ENCODE measurements around the gene ZNF439.
"Not testable (repeated sequence)": the region's sequence is repeated elsewhere in the genome, so short reads cannot be mapped to it uniquely, and the experiment has no call there.

ZNF439 gene

DNA sequence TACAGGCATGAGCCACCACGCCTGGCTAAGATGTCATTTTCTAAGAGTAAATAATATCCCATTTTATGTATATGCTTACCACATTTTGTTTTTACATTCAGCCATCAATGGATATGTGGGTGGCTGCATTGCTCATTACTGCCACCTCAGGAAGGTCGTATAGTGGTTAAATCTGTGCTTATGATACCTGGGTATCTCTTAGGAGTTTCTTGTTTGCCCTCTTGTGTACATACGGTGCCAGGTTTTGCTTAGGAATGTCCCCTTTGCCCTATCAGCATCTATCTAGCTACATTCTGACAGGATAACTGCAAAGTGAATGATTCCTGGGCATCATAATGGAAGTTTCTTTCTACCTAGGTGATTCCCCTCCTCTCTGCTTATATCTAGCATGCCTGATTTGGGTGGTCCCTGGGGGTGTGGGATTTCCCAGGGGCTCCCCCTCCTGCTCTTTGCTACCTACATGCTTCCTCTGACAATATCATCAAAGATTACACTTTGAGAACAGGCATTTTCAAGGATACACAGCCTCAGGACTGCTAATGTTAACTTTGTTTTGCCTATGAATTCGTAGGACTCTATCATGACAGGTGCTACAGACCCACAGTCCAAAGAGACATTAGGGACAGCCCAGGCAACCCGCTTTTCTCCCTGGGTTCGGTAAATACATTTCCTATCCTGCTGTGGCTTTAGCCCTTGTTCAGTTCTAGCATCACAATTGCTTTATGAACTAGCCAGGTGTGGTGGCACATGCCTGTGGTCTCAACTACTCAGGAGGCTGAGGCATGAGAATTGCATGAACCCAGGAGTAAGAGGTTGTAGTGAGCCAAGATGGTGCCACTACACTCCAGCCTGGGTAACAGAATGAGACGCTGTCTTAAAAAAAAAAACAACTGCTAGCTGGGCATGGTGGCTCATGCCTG lies 19.3 kb upstream of the ZNF439 start:
- Histone ChIP-seq H3K4me1 (ENCODE audit: low read length) (peaks cover 18% of the 10 kb centered on the region), H3K9me3 (ENCODE audit: insufficient read depth, low read length) (peaks cover 18% of the 10 kb centered on the region), H3K4me2 (ENCODE audit: low read length) (peak overlapping the region; percentile 42), H3K36me3 (replicated peaks; ENCODE audit: low read depth, low read length) (peaks cover 25% of the 10 kb centered on the region), H3K4me3 (ENCODE audit: low read length) (peak overlapping the region; percentile 15; the same call in 1 of the 2 replicates)
- TF ChIP-seq, protein P1, sequence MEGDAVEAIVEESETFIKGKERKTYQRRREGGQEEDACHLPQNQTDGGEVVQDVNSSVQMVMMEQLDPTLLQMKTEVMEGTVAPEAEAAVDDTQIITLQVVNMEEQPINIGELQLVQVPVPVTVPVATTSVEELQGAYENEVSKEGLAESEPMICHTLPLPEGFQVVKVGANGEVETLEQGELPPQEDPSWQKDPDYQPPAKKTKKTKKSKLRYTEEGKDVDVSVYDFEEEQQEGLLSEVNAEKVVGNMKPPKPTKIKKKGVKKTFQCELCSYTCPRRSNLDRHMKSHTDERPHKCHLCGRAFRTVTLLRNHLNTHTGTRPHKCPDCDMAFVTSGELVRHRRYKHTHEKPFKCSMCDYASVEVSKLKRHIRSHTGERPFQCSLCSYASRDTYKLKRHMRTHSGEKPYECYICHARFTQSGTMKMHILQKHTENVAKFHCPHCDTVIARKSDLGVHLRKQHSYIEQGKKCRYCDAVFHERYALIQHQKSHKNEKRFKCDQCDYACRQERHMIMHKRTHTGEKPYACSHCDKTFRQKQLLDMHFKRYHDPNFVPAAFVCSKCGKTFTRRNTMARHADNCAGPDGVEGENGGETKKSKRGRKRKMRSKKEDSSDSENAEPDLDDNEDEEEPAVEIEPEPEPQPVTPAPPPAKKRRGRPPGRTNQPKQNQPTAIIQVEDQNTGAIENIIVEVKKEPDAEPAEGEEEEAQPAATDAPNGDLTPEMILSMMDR (IDR thresholded peaks at IDR 0.05; ENCODE audit: low read depth, low read length) = peak; percentile 54
- H3K9ac ChIP-seq (ENCODE audit: low read length); H2AFZ ChIP-seq (ENCODE audit: low read depth, low read length); H3K27ac ChIP-seq (ENCODE audit: low read length); H4K20me1 ChIP-seq (ENCODE audit: insufficient read depth, low read length); H3K27me3 ChIP-seq (ENCODE audit: low read depth, low read length); H3K79me2 ChIP-seq (ENCODE audit: low read length): not testable (repeated sequence)

DNA sequence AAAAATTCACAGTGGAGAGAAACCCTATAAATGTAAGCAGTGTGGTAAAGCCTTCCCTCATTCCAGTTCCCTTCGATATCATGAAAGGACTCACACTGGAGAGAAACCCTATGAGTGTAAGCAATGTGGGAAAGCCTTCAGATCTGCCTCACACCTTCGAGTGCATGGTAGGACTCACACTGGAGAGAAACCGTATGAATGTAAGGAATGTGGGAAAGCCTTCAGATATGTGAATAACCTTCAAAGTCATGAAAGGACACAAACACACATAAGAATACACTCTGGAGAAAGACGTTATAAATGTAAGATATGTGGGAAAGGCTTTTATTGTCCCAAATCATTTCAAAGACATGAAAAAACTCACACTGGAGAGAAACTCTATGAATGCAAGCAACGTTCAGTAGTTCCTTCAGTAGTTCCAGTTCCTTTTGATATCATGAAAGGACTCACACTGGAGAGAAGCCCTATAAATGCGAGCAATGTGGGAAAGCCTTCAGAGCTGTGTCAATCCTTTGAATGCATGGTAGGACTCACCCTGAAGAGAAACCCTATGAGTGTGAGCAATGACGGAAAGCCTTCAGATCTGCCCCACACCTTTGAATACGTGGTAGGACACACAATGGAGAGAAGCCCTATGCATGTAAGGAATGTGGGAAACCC lies 16.1 kb upstream of the ZNF439 start:
- H3K9me3 ChIP-seq (ENCODE audit: insufficient read depth, low read length) = peaks cover 18% of the 10 kb centered on the region
- H3K4me3 ChIP-seq (ENCODE audit: low read length) = no peak overlapping the region
- no peaks in the 10 kb centered on the region for H3K79me2 ChIP-seq (ENCODE audit: low read length)
- no peak overlapping the region for H3K27ac ChIP-seq (ENCODE audit: low read length)
- TF ChIP-seq, protein P1 (IDR thresholded peaks at IDR 0.05; ENCODE audit: low read depth, low read length) = no peak
- no peak for TF ChIP-seq EZH2phosphoT487 (IDR thresholded peaks at IDR 0.05; ENCODE audit: low read depth)
- no peaks in the 10 kb centered on the region for H3K27me3 ChIP-seq (ENCODE audit: low read depth, low read length)
- H3K9ac ChIP-seq (ENCODE audit: low read length) = no peak overlapping the region
- H3K36me3 ChIP-seq (replicated peaks; ENCODE audit: low read depth, low read length) = peaks cover 25% of the 10 kb centered on the region
- H3K4me2 ChIP-seq (ENCODE audit: low read length) = no peak overlapping the region
- H3K4me1 ChIP-seq (ENCODE audit: low read length) = peaks cover 18% of the 10 kb centered on the region
- no peaks in the 10 kb centered on the region for H4K20me1 ChIP-seq (ENCODE audit: insufficient read depth, low read length)
- no peak overlapping the region for H2AFZ ChIP-seq (ENCODE audit: low read depth, low read length)

DNA sequence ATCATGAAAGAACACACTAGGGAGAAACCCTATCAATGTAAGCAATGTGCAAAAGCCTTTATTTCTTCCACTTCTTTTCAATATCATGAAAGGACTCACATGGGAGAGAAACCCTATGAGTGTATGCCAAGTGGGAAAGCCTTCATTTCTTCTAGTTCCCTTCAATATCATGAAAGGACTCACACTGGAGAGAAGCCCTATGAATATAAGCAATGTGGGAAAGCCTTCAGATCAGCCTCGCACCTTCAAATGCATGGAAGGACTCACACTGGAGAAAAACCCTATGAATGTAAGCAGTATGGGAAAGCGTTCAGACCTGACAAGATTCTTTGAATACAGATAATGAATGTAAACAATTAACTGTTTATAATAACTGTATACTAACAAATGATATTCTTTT lies 15.0 kb upstream of the ZNF439 start:
- H3K4me2 ChIP-seq (ENCODE audit: low read length) = no peak overlapping the region
- H3K27ac ChIP-seq (ENCODE audit: low read length) = no peak overlapping the region
- H3K4me1 ChIP-seq (ENCODE audit: low read length) = peaks cover 12% of the 10 kb centered on the region
- H3K27me3 ChIP-seq (ENCODE audit: low read depth, low read length) = no peaks in the 10 kb centered on the region
- no peak for TF ChIP-seq EZH2phosphoT487 (IDR thresholded peaks at IDR 0.05; ENCODE audit: low read depth)
- TF ChIP-seq, protein P1 (IDR thresholded peaks at IDR 0.05; ENCODE audit: low read depth, low read length) = no peak
- H4K20me1 ChIP-seq (ENCODE audit: insufficient read depth, low read length) = no peaks in the 10 kb centered on the region
- no peak overlapping the region for H3K9ac ChIP-seq (ENCODE audit: low read length)
- peaks cover 25% of the 10 kb centered on the region for H3K36me3 ChIP-seq (replicated peaks; ENCODE audit: low read depth, low read length)
- H3K79me2 ChIP-seq (ENCODE audit: low read length) = no peaks in the 10 kb centered on the region
- H2AFZ ChIP-seq (ENCODE audit: low read depth, low read length) = no peak overlapping the region
- no peak overlapping the region for H3K4me3 ChIP-seq (ENCODE audit: low read length)
- H3K9me3 ChIP-seq (ENCODE audit: insufficient read depth, low read length) = peaks cover 18% of the 10 kb centered on the region

DNA sequence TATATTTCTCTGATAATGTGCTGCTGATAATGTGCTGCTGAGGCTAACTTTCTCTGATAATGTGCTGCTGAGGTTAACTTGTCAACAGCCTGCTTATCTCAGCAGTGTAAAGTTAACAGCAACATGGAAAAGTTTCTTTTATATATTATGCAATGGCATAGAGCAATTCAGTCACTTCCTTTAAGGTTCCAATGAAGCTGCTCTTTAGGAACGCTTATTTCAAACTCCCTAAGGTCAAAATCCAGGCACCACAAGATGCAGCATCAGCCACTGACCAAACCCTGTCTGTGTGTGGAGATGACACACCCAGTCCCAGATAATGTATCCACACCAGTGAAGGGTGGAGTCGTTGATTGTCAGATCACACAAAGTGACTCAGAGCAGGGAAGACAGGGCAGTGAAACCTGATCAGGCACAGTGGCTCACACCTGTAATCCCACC lies 12.9 kb upstream of the ZNF439 start:
- not testable (repeated sequence) for H3K4me2 ChIP-seq (ENCODE audit: low read length); H3K4me1 ChIP-seq (ENCODE audit: low read length); H3K27ac ChIP-seq (ENCODE audit: low read length); H4K20me1 ChIP-seq (ENCODE audit: insufficient read depth, low read length); H3K27me3 ChIP-seq (ENCODE audit: low read depth, low read length); H3K4me3 ChIP-seq (ENCODE audit: low read length); H3K9ac ChIP-seq (ENCODE audit: low read length); H3K79me2 ChIP-seq (ENCODE audit: low read length); H2AFZ ChIP-seq (ENCODE audit: low read depth, low read length)
- H3K36me3 ChIP-seq (replicated peaks; ENCODE audit: low read depth, low read length) = peaks cover 25% of the 10 kb centered on the region
- peaks cover 18% of the 10 kb centered on the region for H3K9me3 ChIP-seq (ENCODE audit: insufficient read depth, low read length)
